OCI-LY1 (cell line): ENCODE results near the gene ZHX3.

Experiments used
- H2AFZ ChIP-seq: fragments of 200-600 bp; sonication (generic), shearing (Covaris generic); 2 replicates; pipeline ENCODE4 v1.6.0; 2014; ENCODE audit warnings: antibody characterized with exemption, mild to moderate bottlenecking, low read length
- H3F3A ChIP-seq: fragments of 200-600 bp; sonication (generic), shearing (Covaris generic); 2 replicates; pipeline ENCODE4 v1.6.0; 2014; ENCODE audit warnings: mild to moderate bottlenecking, antibody characterized with exemption, low read length, moderate library complexity; ENCODE audit not compliant: insufficient read depth
- H3K27ac ChIP-seq: fragments of 200-600 bp; sonication (generic); 2 replicates; pipeline ENCODE4 v1.5.1; 2014; ENCODE audit warnings: low read length, mixed run types, mild to moderate bottlenecking, low read depth; ENCODE audit not compliant: poor library complexity, severe bottlenecking
- H3K27me3 ChIP-seq: fragments of 200-600 bp; sonication (generic); 2 replicates; pipeline ENCODE4 v1.6.0; 2014; ENCODE audit warnings: antibody characterized with exemption, mild to moderate bottlenecking, low read length, moderate library complexity; ENCODE audit not compliant: insufficient read depth
- H3K36me3 ChIP-seq: fragments of 200-600 bp; sonication (generic); 2 replicates; pipeline ENCODE4 v1.6.1; 2014; ENCODE audit warnings: mild to moderate bottlenecking, antibody characterized with exemption, low read length, moderate library complexity, mixed read lengths; ENCODE audit not compliant: insufficient read depth
- H3K4me1 ChIP-seq: fragments of 200-600 bp; sonication (generic); 2 replicates; pipeline ENCODE4 v1.5.1; 2014; ENCODE audit warnings: mild to moderate bottlenecking, low read length, moderate library complexity; ENCODE audit not compliant: insufficient read depth, severe bottlenecking
- H3K4me2 ChIP-seq: fragments of 200-600 bp; sonication (generic), shearing (Covaris generic); 2 replicates; pipeline ENCODE4 v1.6.1; 2014; ENCODE audit warnings: low read length
- H3K4me3 ChIP-seq: fragments of 200-600 bp; sonication (generic); 2 replicates; pipeline ENCODE4 v1.5.1; 2014; ENCODE audit warnings: low read length, low read depth, mild to moderate bottlenecking, mixed read lengths; ENCODE audit not compliant: poor library complexity, severe bottlenecking
- H3K79me2 ChIP-seq: fragments of 200-600 bp; shearing (Covaris generic); 2 replicates; pipeline ENCODE4 v1.6.1; 2016; ENCODE audit warnings: mixed run types, low read length, mixed read lengths; ENCODE audit not compliant: insufficient read depth
- H3K9ac ChIP-seq: fragments of 200-600 bp; sonication (generic), shearing (Covaris generic); 2 replicates; pipeline ENCODE4 v1.6.1; 2014; ENCODE audit warnings: mild to moderate bottlenecking, low read length, mixed read lengths
- H3K9me2 ChIP-seq: fragments of 200-600 bp; sonication (generic), shearing (Covaris generic); 2 replicates; pipeline ENCODE4 v1.6.1; 2014; ENCODE audit warnings: low read depth, mild to moderate bottlenecking, low read length, mixed read lengths
- H3K9me3 ChIP-seq: fragments of 200-600 bp; shearing (Covaris generic); 2 replicates; pipeline ENCODE4 v1.6.1; 2014; ENCODE audit warnings: low read length, mixed read lengths
- H4K20me1 ChIP-seq: fragments of 200-600 bp; sonication (generic), shearing (Covaris generic); 2 replicates; pipeline ENCODE4 v1.6.0; 2016; ENCODE audit warnings: mild to moderate bottlenecking, low read length; ENCODE audit not compliant: insufficient read depth
- CTCF ChIP-seq: fragments of 200-600 bp; sonication (generic), shearing (Covaris generic); IDR thresholded peaks from 2 replicates; pipeline ENCODE4 v1.5.1; 2017; ENCODE audit warnings: mild to moderate bottlenecking, antibody characterized with exemption, low read length, moderate library complexity, mixed read lengths
- EZH2 ChIP-seq: fragments of 200-600 bp; sonication (generic), shearing (Covaris generic); IDR thresholded peaks from 2 replicates; pipeline ENCODE4 v1.8.0; 2017; ENCODE audit warnings: borderline replicate concordance, mixed run types, mild to moderate bottlenecking, antibody characterized with exemption, low read length, moderate library complexity, mixed read lengths

The ZHX3 gene

DNA sequence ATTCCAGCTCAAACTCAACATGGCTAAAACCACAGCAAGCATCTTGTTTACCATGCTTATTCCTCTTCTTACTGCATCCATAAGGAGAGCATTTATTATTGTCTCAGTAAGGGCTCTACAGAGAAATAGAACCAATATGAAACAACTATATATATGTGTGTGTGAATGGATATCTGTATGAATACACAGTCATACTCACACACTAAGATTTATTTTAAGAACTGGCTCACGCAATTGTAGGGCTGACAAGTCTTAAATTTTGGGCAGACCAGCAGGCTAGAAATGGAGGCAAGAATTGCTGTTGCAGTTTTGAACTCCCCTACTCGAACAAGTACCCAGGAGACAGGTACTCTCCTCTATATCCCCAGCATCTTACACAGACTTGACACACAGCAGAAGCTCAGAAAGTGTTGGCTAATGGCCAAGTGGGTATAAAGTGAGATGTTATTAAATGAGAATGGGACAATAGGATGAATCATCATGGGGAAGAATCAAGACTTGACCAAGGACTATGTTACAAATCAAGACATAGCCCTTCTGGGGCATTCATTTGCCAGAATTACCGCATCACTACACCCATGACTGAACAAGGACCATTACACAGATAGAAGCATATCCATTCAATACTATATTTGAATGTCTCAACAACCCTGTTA lies 13.0 kb downstream of the ZHX3 start:
- peaks cover 26% of the 10 kb centered on the region for H3K4me1 ChIP-seq
- no peaks in the 10 kb centered on the region for H4K20me1 ChIP-seq
- H3K4me2 ChIP-seq: no peak overlapping the region
- H3K9me3 ChIP-seq: no peaks in the 10 kb centered on the region
- no peaks in the 10 kb centered on the region for H3K9me2 ChIP-seq
- H3K79me2 ChIP-seq: 0 out of 2 replicates have a peak, but pooled peaks cover 3% of the 10 kb centered on the region
- H3K27ac ChIP-seq: no peak overlapping the region
- no peak overlapping the region for H2AFZ ChIP-seq
- H3K9ac ChIP-seq: no peak overlapping the region
- no peaks in the 10 kb centered on the region for H3K36me3 ChIP-seq
- H3K27me3 ChIP-seq: no peaks in the 10 kb centered on the region
- H3F3A ChIP-seq: no peaks in the 10 kb centered on the region
- no peak for TF ChIP-seq EZH2
- TF ChIP-seq CTCF: no peak
- no peak overlapping the region for H3K4me3 ChIP-seq

- no peaks in the 10 kb centered on the region for H3K9me3 ChIP-seq
- H3K4me3 ChIP-seq: no peak overlapping the region
- H3K79me2 ChIP-seq: 0 out of 2 replicates have a peak, but pooled peaks cover 3% of the 10 kb centered on the region
- no peaks in the 10 kb centered on the region for H4K20me1 ChIP-seq
- H3K9ac ChIP-seq: no peak overlapping the region
- H2AFZ ChIP-seq: no peak overlapping the region
- H3K36me3 ChIP-seq: no peaks in the 10 kb centered on the region
- H3K4me1 ChIP-seq: peaks cover 24% of the 10 kb centered on the region
- no peak overlapping the region for H3K4me2 ChIP-seq
- no peaks in the 10 kb centered on the region for H3F3A ChIP-seq
- no peaks in the 10 kb centered on the region for H3K9me2 ChIP-seq
- no peaks in the 10 kb centered on the region for H3K27me3 ChIP-seq
- no peak for TF ChIP-seq CTCF
- no peak for TF ChIP-seq EZH2
- H3K27ac ChIP-seq: no peak overlapping the region
These were observed 13.5 kb downstream of the ZHX3 start for GRCh38 chr20:41304002-41304401.

DNA sequence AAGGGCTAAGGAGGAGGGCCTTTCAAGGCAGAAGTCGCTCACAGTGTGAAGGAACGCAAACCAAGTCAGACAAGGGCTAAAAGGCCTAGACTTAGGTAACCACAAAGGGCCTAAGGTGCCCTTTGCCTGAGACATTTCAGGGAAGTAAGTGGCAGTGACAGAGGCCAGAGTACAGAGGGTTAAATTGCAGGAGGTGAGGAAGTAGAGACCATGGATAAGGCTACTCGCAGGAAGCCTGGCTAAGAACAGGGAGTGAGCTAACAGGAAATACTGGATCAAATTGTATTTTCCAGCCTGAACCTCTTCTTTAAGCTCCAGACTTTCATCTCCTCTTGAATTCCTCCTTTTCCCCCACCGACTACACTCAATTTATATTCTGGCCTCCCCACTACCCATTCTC lies 16.6 kb downstream of the ZHX3 start:
- no peak overlapping the region for H3K4me2 ChIP-seq
- H3K9me3 ChIP-seq: no peaks in the 10 kb centered on the region
- H3K9me2 ChIP-seq: no peaks in the 10 kb centered on the region
- no peak overlapping the region for H3K9ac ChIP-seq
- H3K79me2 ChIP-seq: no peaks in the 10 kb centered on the region
- H3K4me1 ChIP-seq: peaks cover 7% of the 10 kb centered on the region
- no peaks in the 10 kb centered on the region for H3K36me3 ChIP-seq
- no peak overlapping the region for H3K4me3 ChIP-seq
- no peak overlapping the region for H3K27ac ChIP-seq
- H3F3A ChIP-seq: no peaks in the 10 kb centered on the region
- H2AFZ ChIP-seq: no peak overlapping the region
- H3K27me3 ChIP-seq: no peaks in the 10 kb centered on the region
- no peak for TF ChIP-seq EZH2
- no peaks in the 10 kb centered on the region for H4K20me1 ChIP-seq

DNA sequence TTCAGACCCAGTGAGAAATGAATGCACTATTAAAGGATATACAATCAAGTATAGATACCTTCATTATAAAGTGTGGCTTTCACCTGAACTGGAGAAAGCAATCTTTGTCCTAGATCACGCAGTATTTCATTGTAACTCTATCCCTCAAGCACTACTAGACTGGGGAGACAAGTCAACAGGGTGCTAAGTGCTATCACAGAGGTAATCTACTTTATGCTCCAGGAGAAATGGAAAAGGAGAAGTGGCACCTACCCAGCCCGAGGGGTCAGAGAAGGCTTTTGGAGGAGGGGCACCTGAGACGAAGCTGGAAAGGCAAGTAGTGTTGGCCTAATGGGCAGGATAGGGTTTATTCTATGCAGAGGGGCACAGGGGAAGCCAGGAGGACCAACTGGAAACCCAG lies 17.1 kb downstream of the ZHX3 start:
- Histone ChIP-seq H3F3A (no peaks in the 10 kb centered on the region), H3K9me2 (no peaks in the 10 kb centered on the region), H3K27me3 (no peaks in the 10 kb centered on the region), H3K9me3 (no peaks in the 10 kb centered on the region), H3K4me3 (no peak overlapping the region), H3K79me2 (no peaks in the 10 kb centered on the region), H3K9ac (no peak overlapping the region), H3K36me3 (no peaks in the 10 kb centered on the region), H3K4me1 (peaks cover 6% of the 10 kb centered on the region), H3K27ac (no peak overlapping the region), H2AFZ (no peak overlapping the region), H4K20me1 (no peaks in the 10 kb centered on the region), H3K4me2 (no peak overlapping the region)
- TF ChIP-seq EZH2: no peak
- TF ChIP-seq CTCF: no peak
